ENCODE data around the gene LYZL1.
"Not testable (repeated sequence)": the region's sequence is repeated elsewhere in the genome, so short reads cannot be mapped to it uniquely, and the experiment has no call there.

The LYZL1 gene

GRCh38 chr10:29327746-29328102 is 38.9 kb downstream of the LYZL1 start:
- in situ Hi-C loops (cut with MboI; ENCODE audit: low sequenced_read_pairs), result no loop called here

- in situ Hi-C loops (cut with MboI; ENCODE audit: low sequenced_read_pairs), result no loop called here
Measured at GRCh38 chr10:29328983-29329382, 40.1 kb downstream of the LYZL1 start.

- in situ Hi-C loops (cut with MboI; ENCODE audit: low sequenced_read_pairs), result no loop called here
Measured at GRCh38 chr10:29329420-29329819, 40.5 kb downstream of the LYZL1 start.

GRCh38 chr10:29332061-29332760 is 43.3 kb downstream of the LYZL1 start:
- in situ Hi-C loops (cut with MboI; ENCODE audit: low sequenced_read_pairs), result no loop called here

- in situ Hi-C loops (cut with MboI; ENCODE audit: low sequenced_read_pairs), result no loop called here
Measured at GRCh38 chr10:29332761-29333148, 43.9 kb downstream of the LYZL1 start.

GRCh38 chr10:29337526-29337925 is 48.7 kb downstream of the LYZL1 start:
- in situ Hi-C loops (cut with MboI; ENCODE audit: low sequenced_read_pairs), result not testable (repeated sequence)

GRCh38 chr10:29343607-29344038 is 54.8 kb downstream of the LYZL1 start:
- in situ Hi-C loops (cut with MboI; ENCODE audit: low sequenced_read_pairs), result no loop called here

- in situ Hi-C loops (cut with MboI; ENCODE audit: low sequenced_read_pairs), result no loop called here
Measured at GRCh38 chr10:29344073-29344820, 55.4 kb downstream of the LYZL1 start.

GRCh38 chr10:29345144-29345909 is 56.5 kb downstream of the LYZL1 start:
- in situ Hi-C loops (cut with MboI; ENCODE audit: low sequenced_read_pairs), result no loop called here

- in situ Hi-C loops (cut with MboI; ENCODE audit: low sequenced_read_pairs), result no loop called here
Measured at GRCh38 chr10:29345910-29346209, 57.0 kb downstream of the LYZL1 start.

- in situ Hi-C loops (cut with MboI; ENCODE audit: low sequenced_read_pairs), result no loop called here
Measured at GRCh38 chr10:29346296-29347001, 57.6 kb downstream of the LYZL1 start.

- in situ Hi-C loops (cut with MboI; ENCODE audit: low sequenced_read_pairs), result no loop called here
Measured at GRCh38 chr10:29348836-29349235, 60.0 kb downstream of the LYZL1 start.

- in situ Hi-C loops (cut with MboI; ENCODE audit: low sequenced_read_pairs), result no loop called here
Measured at GRCh38 chr10:29353305-29353704, 64.4 kb downstream of the LYZL1 start.

- in situ Hi-C loops (cut with MboI; ENCODE audit: low sequenced_read_pairs), result no loop called here
Measured at GRCh38 chr10:29353887-29354561, 65.2 kb downstream of the LYZL1 start.

- in situ Hi-C loops (cut with MboI; ENCODE audit: low sequenced_read_pairs), result no loop called here
Measured at GRCh38 chr10:29355411-29355991, 66.6 kb downstream of the LYZL1 start.

GRCh38 chr10:29356931-29357330 is 68.1 kb downstream of the LYZL1 start:
- in situ Hi-C loops (cut with MboI; ENCODE audit: low sequenced_read_pairs), result no loop called here

- in situ Hi-C loops (cut with MboI; ENCODE audit: low sequenced_read_pairs), result no loop called here
Measured at GRCh38 chr10:29358010-29358616, 69.2 kb downstream of the LYZL1 start.

- in situ Hi-C loops (cut with MboI; ENCODE audit: low sequenced_read_pairs), result not testable (repeated sequence)
Measured at GRCh38 chr10:29360215-29360853, 71.5 kb downstream of the LYZL1 start.
